Calu3 (cell line): ENCODE measurements around the gene FGD5. TPM values are rescaled to one million over a fixed set of nuclear protein-coding genes. Genes with fewer than 3 reads are reported as not detected.

Experiments used
- BruUV-seq: library from RNA; stranded (reverse); fragments of 400-500 nt; replicated peaks from 2 replicates; lab custom pipeline; 2021; lab: Mats Ljungman, UMichigan
- CTCF ChIA-PET: fragments of 300-600 bp; sonication (Branson Sonifier 250); formaldehyde crosslinking; loops from one replicate; lab custom pipeline; 2022; ENCODE audit warnings: antibody characterized with exemption; lab: Charles Lee
- DNase-seq: peaks from one replicate; pipeline ENCODE4 v3.0.0; 2022
- H3K27ac Mint-ChIP-seq: one replicate; pipeline ENCODE4 v1.8.0; 2022; ENCODE audit warnings: mixed read lengths; ENCODE audit not compliant: unreplicated experiment
- H3K27me3 Mint-ChIP-seq: one replicate; pipeline ENCODE4 v1.8.0; 2022; ENCODE audit warnings: mixed read lengths; ENCODE audit not compliant: unreplicated experiment
- H3K36me3 Mint-ChIP-seq: one replicate; pipeline ENCODE4 v1.8.0; 2022; ENCODE audit warnings: mild to moderate bottlenecking, moderate library complexity, mixed read lengths; ENCODE audit not compliant: insufficient read depth, unreplicated experiment
- H3K4me1 Mint-ChIP-seq: one replicate; pipeline ENCODE4 v1.8.0; 2022; ENCODE audit warnings: mild to moderate bottlenecking, low read depth, mixed read lengths; ENCODE audit not compliant: unreplicated experiment
- H3K4me3 Mint-ChIP-seq: one replicate; pipeline ENCODE4 v1.8.0; 2022; ENCODE audit warnings: mild to moderate bottlenecking, low read depth, moderate library complexity, mixed read lengths; ENCODE audit not compliant: unreplicated experiment
- H3K9me3 Mint-ChIP-seq: one replicate; pipeline ENCODE4 v1.8.0; 2022; ENCODE audit warnings: low read depth, mixed read lengths; ENCODE audit not compliant: unreplicated experiment
- intact Hi-C: fragments of 100-400 bp; cut with micrococcal nuclease; formaldehyde crosslinking; loops from one replicate; pipeline ENCODE4 v1.10.0; 2022; ENCODE audit not compliant: unreplicated experiment
- total RNA-seq: library from RNA; stranded (reverse); gene quantifications from 2 replicates; pipeline ENCODE4 v1.2.3, GENCODE V29; 2022
- TF ChIP-seq, protein P1 (sequence below): fragments of 200-600 bp; IDR thresholded peaks from one replicate; pipeline ENCODE4 v1.8.0; 2022; ENCODE audit warnings: antibody characterized with exemption; ENCODE audit not compliant: unreplicated experiment

FGD5 gene
- total RNA-seq, 1 experiment from 2014 or later, result not detected

DNA sequence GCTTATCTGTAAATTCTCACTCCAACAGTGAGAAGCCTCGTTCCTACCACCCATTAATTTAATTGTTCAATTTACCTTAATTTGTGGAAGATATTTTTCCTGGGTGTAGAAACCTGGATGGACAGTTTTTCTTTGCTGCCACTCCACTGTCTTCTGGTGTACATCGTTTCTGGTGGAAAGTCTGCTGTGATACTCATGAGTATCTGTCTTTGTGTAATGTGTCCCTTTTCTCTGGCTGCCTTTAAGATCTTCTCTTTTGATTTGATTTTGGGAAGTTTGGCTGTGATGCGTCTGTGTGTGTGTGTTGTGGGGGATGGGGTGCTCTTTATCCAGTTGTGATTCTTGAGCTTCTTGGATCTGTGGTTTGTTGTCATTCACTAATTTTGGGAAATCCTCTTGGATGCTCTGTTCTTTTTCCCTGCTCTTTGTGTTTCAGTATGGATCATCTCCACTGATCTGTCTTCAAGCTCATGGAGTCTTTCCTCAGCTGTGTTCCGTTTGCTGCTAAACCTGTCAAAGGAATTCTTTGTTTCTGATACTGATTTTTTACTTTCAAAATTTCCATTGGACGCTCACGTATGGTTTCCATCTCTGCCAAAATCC is 86.4 kb downstream of the FGD5 start:
- peaks cover 59% of the 10 kb centered on the region for H3K27me3 Mint-ChIP-seq
- no TSS peak for BruUV-seq
- TF ChIP-seq, protein P1, sequence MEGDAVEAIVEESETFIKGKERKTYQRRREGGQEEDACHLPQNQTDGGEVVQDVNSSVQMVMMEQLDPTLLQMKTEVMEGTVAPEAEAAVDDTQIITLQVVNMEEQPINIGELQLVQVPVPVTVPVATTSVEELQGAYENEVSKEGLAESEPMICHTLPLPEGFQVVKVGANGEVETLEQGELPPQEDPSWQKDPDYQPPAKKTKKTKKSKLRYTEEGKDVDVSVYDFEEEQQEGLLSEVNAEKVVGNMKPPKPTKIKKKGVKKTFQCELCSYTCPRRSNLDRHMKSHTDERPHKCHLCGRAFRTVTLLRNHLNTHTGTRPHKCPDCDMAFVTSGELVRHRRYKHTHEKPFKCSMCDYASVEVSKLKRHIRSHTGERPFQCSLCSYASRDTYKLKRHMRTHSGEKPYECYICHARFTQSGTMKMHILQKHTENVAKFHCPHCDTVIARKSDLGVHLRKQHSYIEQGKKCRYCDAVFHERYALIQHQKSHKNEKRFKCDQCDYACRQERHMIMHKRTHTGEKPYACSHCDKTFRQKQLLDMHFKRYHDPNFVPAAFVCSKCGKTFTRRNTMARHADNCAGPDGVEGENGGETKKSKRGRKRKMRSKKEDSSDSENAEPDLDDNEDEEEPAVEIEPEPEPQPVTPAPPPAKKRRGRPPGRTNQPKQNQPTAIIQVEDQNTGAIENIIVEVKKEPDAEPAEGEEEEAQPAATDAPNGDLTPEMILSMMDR, result no peak
- H3K36me3 Mint-ChIP-seq, result no peaks in the 10 kb centered on the region
- peaks cover 11% of the 10 kb centered on the region for H3K9me3 Mint-ChIP-seq
- no peaks in the 10 kb centered on the region for H3K4me1 Mint-ChIP-seq
- intact Hi-C loops, result no loop called here
- no peak for DNase-seq
- CTCF ChIA-PET, result no interaction called here
- no peak overlapping the region for H3K27ac Mint-ChIP-seq
- H3K4me3 Mint-ChIP-seq, result no peak overlapping the region

DNA sequence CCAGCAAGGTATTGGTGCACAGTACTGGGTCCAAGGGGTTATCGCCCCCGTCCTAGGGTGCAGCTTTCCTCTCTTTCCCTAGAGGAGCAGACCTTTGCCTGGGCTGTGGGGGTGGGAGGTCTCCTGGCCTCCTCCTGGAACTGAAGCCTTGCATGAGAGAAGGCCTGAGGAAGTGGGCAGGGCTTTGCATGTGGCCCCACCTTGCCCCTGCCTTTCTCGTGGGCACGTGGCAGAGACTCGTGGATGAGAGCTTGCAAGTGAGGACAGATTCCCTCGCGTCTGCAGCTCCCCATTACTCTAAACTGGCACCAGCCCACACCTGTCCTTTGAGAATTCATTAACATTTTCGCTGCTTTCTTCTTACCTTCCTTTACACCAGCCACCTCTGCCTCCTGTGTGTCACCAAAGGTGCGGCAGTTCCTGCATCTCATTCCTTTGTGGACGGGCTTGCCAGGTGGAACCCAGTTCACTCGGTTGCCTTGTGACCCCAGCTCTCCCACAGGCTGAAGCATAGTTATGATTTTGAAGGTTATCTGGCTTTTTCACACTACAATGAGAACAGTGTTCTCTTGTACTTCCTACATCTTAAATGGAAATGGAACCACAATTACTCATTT is 87.7 kb downstream of the FGD5 start:
- DNase-seq, result no peak
- Mint-ChIP-seq H3K27ac (no peak overlapping the region), H3K36me3 (no peaks in the 10 kb centered on the region), H3K4me1 (no peaks in the 10 kb centered on the region), H3K27me3 (peaks cover 55% of the 10 kb centered on the region), H3K9me3 (peaks cover 11% of the 10 kb centered on the region), H3K4me3 (no peak overlapping the region)
- CTCF ChIA-PET, result no interaction called here
- intact Hi-C loops, result no loop called here
- TF ChIP-seq, protein P1, result no peak
- no TSS peak for BruUV-seq

- no peaks in the 10 kb centered on the region for H3K4me1 Mint-ChIP-seq
- no peak overlapping the region for H3K27ac Mint-ChIP-seq
- CTCF ChIA-PET, result no interaction called here
- no peak for DNase-seq
- intact Hi-C loops, result no loop called here
- peaks cover 55% of the 10 kb centered on the region for H3K27me3 Mint-ChIP-seq
- no TSS peak for BruUV-seq
- no peaks in the 10 kb centered on the region for H3K36me3 Mint-ChIP-seq
- TF ChIP-seq, protein P1, result no peak
- peaks cover 11% of the 10 kb centered on the region for H3K9me3 Mint-ChIP-seq
- H3K4me3 Mint-ChIP-seq, result no peak overlapping the region
These were observed 88.5 kb downstream of the FGD5 start for GRCh38 chr3:14907043-14907966.

DNA sequence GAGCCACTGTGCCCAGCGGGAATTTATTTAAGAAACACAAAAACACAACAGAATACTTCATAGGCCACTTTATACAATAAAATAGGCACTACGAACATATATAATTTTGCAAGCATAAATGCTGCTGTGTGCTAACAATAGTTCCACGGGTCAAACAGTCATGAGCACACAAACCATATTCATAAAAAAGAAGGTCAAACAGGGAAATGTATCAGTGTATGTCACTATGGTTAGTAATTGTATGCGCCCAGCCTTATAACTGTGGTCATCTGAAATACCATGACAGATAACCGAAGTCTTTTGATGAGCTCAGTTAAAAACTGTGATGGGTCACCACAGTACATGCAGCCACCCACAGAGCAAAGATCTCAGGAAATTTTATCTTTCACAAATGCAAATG is 90.5 kb downstream of the FGD5 start:
- Mint-ChIP-seq H3K4me1 (no peaks in the 10 kb centered on the region), H3K27ac (no peak overlapping the region), H3K4me3 (no peak overlapping the region), H3K9me3 (peaks cover 11% of the 10 kb centered on the region), H3K36me3 (no peaks in the 10 kb centered on the region), H3K27me3 (peaks cover 61% of the 10 kb centered on the region)
- TF ChIP-seq, protein P1, result no peak
- no TSS peak for BruUV-seq
- CTCF ChIA-PET, result no interaction called here
- no peak for DNase-seq
- intact Hi-C loops, result no loop called here
